Measurements from ENCODE around the gene LRRC74B. TPM values are rescaled to one million over a fixed set of nuclear protein-coding genes. Genes with fewer than 3 reads are reported as not detected.
"Not testable (repeated sequence)": the region's sequence is repeated elsewhere in the genome, so short reads cannot be mapped to it uniquely, and the experiment has no call there.

Gene LRRC74B, protein sequence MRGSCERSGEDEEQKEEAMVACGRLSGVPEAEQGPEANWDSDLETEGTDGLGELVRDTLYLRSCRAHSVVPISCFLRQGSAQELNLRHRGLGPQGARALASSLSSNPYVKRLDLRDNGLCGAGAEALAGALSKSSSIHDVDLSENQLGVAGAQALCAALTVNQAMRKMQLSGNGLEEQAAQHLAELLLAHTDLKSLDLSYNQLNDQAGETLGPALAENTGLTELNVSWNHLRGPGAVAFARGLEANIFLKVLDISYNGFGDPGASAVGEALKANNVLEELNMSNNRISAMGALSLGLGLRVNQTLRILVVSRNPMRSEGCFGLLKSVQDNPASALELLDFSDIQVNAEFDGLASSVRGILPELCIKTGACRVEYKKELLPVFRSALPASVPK
- 0.09 TPM for polyA plus RNA-seq (ENCODE audit: insufficient read length)

- peak; percentile 90 for DNase-seq
Observed at GRCh38 chr22:21045585-21046294, at the start of gene LRRC74B. TSS of gene LRRC74B (plus strand) at chr22:21045946. CDS start at chr22:21045987, 41 bp downstream.

GRCh38 chr22:20996031-20996410 lies 49.7 kb upstream of the LRRC74B start:
- no peak for DNase-seq

- DNase-seq, result no peak
Observed at GRCh38 chr22:20996598-20997535, 48.9 kb upstream of the LRRC74B start.

DNA sequence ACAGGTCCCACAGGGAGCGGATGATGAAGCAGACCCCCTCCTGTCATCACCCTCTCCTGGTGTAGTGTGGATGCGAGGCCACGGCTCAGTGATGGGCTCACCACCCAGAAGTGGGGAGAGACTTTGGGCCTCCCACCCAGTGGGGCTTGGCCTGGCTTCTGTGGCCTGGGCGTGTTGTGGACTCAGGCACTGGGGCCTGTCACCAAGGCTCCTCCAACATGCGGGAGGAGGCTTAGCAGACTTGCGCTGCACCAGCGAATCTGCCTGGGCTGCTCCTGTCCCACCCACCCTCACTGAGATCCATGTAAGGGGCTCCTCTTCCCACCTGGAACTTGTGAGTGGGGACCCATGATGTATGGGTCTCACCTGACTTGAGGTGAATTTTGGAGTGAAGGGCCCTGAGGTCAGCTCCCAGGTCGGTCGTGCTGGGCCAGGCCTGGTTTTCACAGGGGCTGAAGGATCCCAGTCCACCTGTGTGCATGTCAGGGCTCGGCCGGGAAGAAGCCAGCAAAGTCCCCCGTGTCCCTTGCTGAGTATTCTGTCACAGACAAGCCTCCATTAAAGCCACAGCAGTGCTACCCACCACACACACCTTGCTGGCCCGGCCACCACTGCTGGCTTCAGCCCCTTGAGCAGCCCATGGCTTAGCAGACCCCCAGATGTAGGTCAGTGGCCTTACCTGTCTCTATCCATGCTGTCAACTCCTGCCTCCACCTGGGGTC lies 48.0 kb upstream of the LRRC74B start:
- DNase-seq, result no peak

DNA sequence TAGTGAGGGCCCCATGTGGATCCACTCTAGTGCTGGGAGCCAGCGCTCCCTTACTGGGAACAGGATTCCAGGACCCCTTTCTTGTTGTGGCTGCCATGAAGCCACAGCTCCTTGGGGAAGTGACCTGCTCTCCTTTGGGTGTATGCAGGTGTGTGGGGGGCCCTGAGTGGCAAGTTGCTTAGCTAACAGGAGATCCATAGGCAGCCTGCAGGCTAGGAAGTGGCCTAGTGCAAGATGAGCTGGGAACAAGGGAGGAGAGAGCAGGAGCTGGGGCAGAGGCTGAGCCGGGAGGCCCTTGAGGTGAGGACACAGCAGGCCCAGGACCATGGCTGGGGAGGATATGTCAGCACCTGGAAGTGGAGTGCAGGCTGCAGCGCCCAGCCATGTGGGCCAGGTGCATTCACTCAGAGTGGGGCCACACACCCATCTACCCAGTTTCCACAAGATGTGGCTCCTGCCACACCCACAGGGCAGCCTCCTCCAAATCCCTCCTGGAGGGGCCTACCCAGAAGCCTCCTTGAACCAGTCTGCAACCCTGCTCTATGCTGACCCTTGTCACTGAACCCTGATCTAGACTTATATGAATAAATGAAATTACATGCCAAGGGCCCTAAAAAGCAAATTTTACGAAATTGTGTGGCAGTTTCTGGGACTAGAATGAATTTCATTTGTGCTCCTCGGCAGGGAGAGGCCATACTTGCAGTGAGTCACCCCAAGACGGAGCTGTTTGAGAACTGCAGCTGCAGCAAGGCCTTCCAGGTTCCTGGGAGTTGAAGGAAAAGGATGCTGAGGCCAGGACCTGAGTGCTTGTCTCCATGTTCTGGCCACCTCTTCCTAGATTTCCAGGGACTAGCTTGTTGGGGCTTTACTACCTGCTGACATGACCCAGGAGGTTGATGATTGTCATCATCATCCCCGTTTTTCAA lies 47.1 kb upstream of the LRRC74B start:
- DNase-seq, result no peak

DNA sequence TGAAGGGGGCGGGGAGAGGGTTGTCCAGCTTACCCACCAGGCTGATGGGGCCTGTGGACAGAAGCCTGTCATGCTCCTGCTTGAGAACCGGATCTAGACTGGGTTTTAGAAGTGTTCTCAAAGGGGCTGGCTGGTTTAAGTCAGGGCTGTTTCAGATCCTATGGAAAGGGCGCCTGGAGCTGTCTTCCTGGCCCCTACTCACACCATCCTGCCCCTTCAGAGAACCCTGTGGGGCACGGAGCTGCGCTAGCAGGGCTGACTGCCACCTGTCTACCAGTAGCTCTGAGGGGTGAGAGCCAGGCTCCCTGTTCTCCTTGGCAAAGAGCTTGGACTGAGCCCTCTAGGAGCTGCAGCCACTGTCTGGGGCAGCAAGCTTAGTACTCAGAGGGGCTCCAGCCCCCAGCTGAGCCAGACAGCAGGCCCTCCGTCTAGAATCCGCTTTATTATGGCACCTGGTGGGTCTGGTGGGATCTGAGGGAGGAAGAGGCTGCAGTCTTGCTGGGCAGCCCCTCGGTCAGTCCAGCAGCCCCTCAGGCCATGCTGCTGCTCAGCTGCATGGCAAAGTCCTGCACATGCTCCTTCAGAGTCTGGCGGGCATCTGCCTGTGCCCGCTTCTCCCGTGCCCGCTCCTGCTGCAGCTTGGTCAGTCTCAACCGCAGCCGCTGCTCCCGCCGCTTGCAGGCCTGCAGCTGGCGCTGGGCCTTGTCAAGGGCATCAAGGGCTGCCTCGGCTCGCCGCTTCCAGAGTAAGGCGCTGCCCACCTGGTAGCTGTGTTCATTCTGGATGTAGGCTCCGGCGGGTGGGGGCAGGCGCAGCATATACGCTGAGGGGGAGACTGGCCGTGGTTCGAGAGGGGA lies 46.2 kb upstream of the LRRC74B start:
- DNase-seq, result no peak

- no peak for DNase-seq
Observed at GRCh38 chr22:21000207-21000986, 45.3 kb upstream of the LRRC74B start.

- DNase-seq, result no peak
Observed at GRCh38 chr22:21000987-21001600, 44.7 kb upstream of the LRRC74B start.

- peak; percentile 98 for DNase-seq
Observed at GRCh38 chr22:21001601-21002325, 44.0 kb upstream of the LRRC74B start, which contains the start of gene THAP7. TSS of gene THAP7 (minus strand) at chr22:21002118. CDS start at chr22:21001911, 207 bp downstream.

DNA sequence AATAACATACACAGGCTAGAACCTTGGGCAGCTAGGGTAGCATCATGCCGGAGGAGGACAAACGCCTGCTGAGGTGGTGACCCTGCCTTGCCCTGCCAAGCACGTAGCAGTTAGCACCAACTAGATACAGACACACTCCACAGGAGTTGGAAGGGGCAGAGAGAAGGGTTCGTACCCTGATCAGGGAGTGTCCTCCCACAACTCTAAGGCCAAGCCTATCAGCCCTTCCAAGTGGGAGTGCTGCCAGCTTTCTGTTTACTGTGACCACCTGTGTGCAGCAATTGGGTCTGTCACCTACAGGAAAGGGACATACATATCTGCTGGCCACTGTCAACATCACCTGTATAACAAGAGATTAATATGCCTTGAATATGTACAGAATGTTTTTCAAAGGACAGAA lies 42.0 kb upstream of the LRRC74B start:
- no peak for DNase-seq

- DNase-seq, result not testable (repeated sequence)
Observed at GRCh38 chr22:21009208-21009607, 36.5 kb upstream of the LRRC74B start.

GRCh38 chr22:21009638-21010425 lies 35.9 kb upstream of the LRRC74B start:
- peak; percentile 45 for DNase-seq

- DNase-seq, result no peak
Observed at GRCh38 chr22:21010426-21011113, 35.2 kb upstream of the LRRC74B start.

GRCh38 chr22:21012446-21013407 lies 33.0 kb upstream of the LRRC74B start:
- DNase-seq, result no peak

DNA sequence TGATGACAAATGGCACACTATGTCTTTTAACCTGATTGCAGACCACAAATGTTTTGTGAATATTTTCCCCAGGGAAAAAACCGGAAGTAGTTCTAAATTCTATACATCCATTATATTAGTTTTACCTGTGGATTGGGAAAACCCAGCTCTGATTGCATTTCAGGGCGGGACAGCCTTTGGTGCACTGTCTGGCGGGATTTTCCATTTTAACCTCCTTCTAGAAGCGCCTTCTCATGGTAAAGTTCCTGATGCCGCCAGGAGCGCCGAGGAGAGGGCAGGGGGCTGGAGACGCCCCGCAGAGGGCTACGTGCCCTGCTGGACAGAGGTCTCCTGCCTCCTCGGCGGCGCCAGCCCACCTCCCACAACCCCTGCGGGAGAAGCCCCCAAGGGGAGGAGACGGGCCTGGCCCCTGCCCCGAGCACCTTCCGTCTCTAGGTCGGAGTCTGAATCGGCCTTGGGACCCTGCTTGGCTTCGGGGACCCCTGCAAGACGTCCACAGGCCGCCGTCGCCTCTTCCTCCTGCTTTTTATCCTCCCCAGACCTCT lies 32.0 kb upstream of the LRRC74B start:
- DNase-seq, result no peak

All from hindlimb muscle (tissue), 1 donor.